Keratinocyte (primary cell): ENCODE measurements around the gene KCNC1. TPM values are rescaled to one million over a fixed set of nuclear protein-coding genes. Genes with fewer than 3 reads are reported as not detected.

Experiments
- DNase-seq: peaks from one replicate; pipeline ENCODE4 v3.0.0-alpha.2; 2011; ENCODE audit warnings: low read depth, missing footprints, low spot score
- FAIRE-seq: peaks from 2 replicates; lab custom pipeline; 2011; peaks lifted over from hg19 to GRCh38; lab: Jason Lieb, UNC
- H2AFZ ChIP-seq: 2 replicates; pipeline ENCODE4 v1.6.0; 2012; ENCODE audit warnings: low read length, control low read depth, inconsistent platforms; ENCODE audit not compliant: control insufficient read depth
- H3K27ac ChIP-seq: 2 replicates; pipeline ENCODE4 v1.5.1; 2011; ENCODE audit warnings: low read length; ENCODE audit not compliant: control insufficient read depth, insufficient read depth
- H3K27me3 ChIP-seq: 3 replicates; pipeline ENCODE4 v1.6.0; 2011; ENCODE audit warnings: low read length; ENCODE audit not compliant: control insufficient read depth, insufficient read depth; ENCODE audit errors: extremely low read depth
- H3K36me3 ChIP-seq, 2 experiments: 2 replicates in 1 of 2; 3 replicates in 1 of 2; pipeline ENCODE4 v1.5.1; 2011; ENCODE audit warnings: low read length in 2 of 2, mild to moderate bottlenecking in 1 of 2; ENCODE audit not compliant: control insufficient read depth in 2 of 2, insufficient read depth in 2 of 2; ENCODE audit errors: extremely low read depth in 1 of 2
- H3K4me1 ChIP-seq: 3 replicates; pipeline ENCODE4 v1.5.1; 2011; ENCODE audit warnings: low read length; ENCODE audit not compliant: control insufficient read depth, insufficient read depth; ENCODE audit errors: extremely low read depth
- H3K4me2 ChIP-seq: 3 replicates; pipeline ENCODE4 v1.6.0; 2011; ENCODE audit warnings: low read depth, low read length; ENCODE audit not compliant: control insufficient read depth, insufficient read depth; ENCODE audit errors: extremely low read depth
- H3K4me3 ChIP-seq, 3 experiments: fragments of 200-600 bp in 1 of 3; sonication (generic) in 1 of 3; 2 replicates in 2 of 3; 3 replicates in 1 of 3; pipeline ENCODE4 v1.5.1; 2011 to 2016; ENCODE audit warnings: low read length in 3 of 3, mild to moderate bottlenecking in 3 of 3, control low read depth in 2 of 3, inconsistent platforms in 1 of 3, low read depth in 1 of 3, mixed read lengths in 1 of 3, mixed run types in 1 of 3, moderate library complexity in 1 of 3; ENCODE audit not compliant: control insufficient read depth in 2 of 3, insufficient read depth in 2 of 3; ENCODE audit errors: extremely low read depth in 1 of 3
- H3K79me2 ChIP-seq: 2 replicates; pipeline ENCODE4 v1.6.0; 2012; ENCODE audit warnings: low read length; ENCODE audit not compliant: control insufficient read depth, insufficient read depth
- H3K9ac ChIP-seq: 3 replicates; pipeline ENCODE4 v1.6.0; 2011; ENCODE audit warnings: low read length; ENCODE audit not compliant: control insufficient read depth, insufficient read depth; ENCODE audit errors: extremely low read depth
- H3K9me1 ChIP-seq: 3 replicates; pipeline ENCODE4 v1.6.0; 2011; ENCODE audit warnings: low read length; ENCODE audit not compliant: control insufficient read depth, insufficient read depth; ENCODE audit errors: extremely low read depth
- H3K9me3 ChIP-seq: 2 replicates; pipeline ENCODE4 v1.5.1; 2012; ENCODE audit warnings: low read depth, low read length; ENCODE audit not compliant: control insufficient read depth
- H4K20me1 ChIP-seq: 3 replicates; pipeline ENCODE4 v1.6.0; 2011; ENCODE audit warnings: low read length; ENCODE audit not compliant: control insufficient read depth, insufficient read depth; ENCODE audit errors: extremely low read depth
- CTCF ChIP-seq, 3 experiments: IDR thresholded peaks in 1 of 3; conservative IDR thresholded peaks in 1 of 3; optimal IDR thresholded peaks in 1 of 3; 2 replicates in 2 of 3; 3 replicates in 1 of 3; pipeline versions ENCODE3 to v1.5.1; 2011; ENCODE audit warnings: low read length in 3 of 3, mild to moderate bottlenecking in 3 of 3, moderate library complexity in 2 of 3, control low read depth in 1 of 3, inconsistent platforms in 1 of 3; ENCODE audit not compliant: insufficient read depth in 2 of 3; ENCODE audit errors: extremely low read depth in 1 of 3
- EZH2 ChIP-seq: IDR thresholded peaks from one replicate; pipeline ENCODE4 v1.6.1; 2012; ENCODE audit warnings: inconsistent platforms, mild to moderate bottlenecking, low read length, moderate library complexity
- dilution Hi-C: fragments of 300-500 bp; cut with MboI; formaldehyde crosslinking; loops from one replicate; pipeline ENCODE4 v1.7.0; 2020; ENCODE audit warnings: low sequenced_read_pairs; ENCODE audit not compliant: extremely low pct_ligation_motif_present
- polyA plus RNA-seq, 5 experiments: library from polyadenylated mRNA; depleted of rRNA in 3 of 5; stranded (reverse) in 3 of 5; stranded (forward) in 1 of 5; unstranded in 1 of 5; fragments of >200 nt; gene quantifications; 1 replicate in 1 of 5; 2 replicates in 3 of 5; 3 replicates in 1 of 5; pipeline versions ENCODE4 v1.2.1 to v1.2.3, GENCODE V29; 2011 to 2012; ENCODE audit warnings: missing spikeins in 2 of 5, low read depth in 1 of 5, low replicate concordance in 1 of 5

KCNC1 gene
- polyA plus RNA-seq, 1 donor (not counting 4 experiments of a cell fraction or from before 2014, with no cell fraction given): not detected

GRCh38 chr11:17794981-17795380 lies 60.4 kb downstream of the KCNC1 start:
- TF ChIP-seq CTCF (optimal IDR thresholded peaks at IDR 0.05 in 1 of 3, IDR thresholded peaks at IDR 0.05 in 1 of 3, conservative IDR thresholded peaks at IDR 0.05 in 1 of 3; ENCODE audit: extremely low read depth in 1 of 3, insufficient read depth in 2 of 3, low read length in 3 of 3) (no peak), EZH2 (no peak)
- dilution Hi-C loops: no loop called here
- Histone ChIP-seq H3K9me1 (peaks cover 6% of the 10 kb centered on the region), H3K4me2 (no peak overlapping the region), H2AFZ (no peak overlapping the region), H3K9me3 (no peaks in the 10 kb centered on the region), H3K4me1 (peaks cover 24% of the 10 kb centered on the region), H3K36me3 (no peaks in the 10 kb centered on the region), H3K27me3 (no peaks in the 10 kb centered on the region), H3K9ac (no peak overlapping the region), H3K79me2 (no peaks in the 10 kb centered on the region), H3K27ac (no peak overlapping the region), H3K4me3 (no peak overlapping the region), H4K20me1 (no peaks in the 10 kb centered on the region)
- no peak for DNase-seq
- FAIRE-seq: no peak

- no peaks in the 10 kb centered on the region for H3K36me3 ChIP-seq
- FAIRE-seq (no peak), DNase-seq (no peak)
- no peaks in the 10 kb centered on the region for H4K20me1 ChIP-seq
- H3K9me3 ChIP-seq: no peaks in the 10 kb centered on the region
- no peaks in the 10 kb centered on the region for H3K27me3 ChIP-seq
- TF ChIP-seq CTCF (optimal IDR thresholded peaks at IDR 0.05 in 1 of 3, IDR thresholded peaks at IDR 0.05 in 1 of 3, conservative IDR thresholded peaks at IDR 0.05 in 1 of 3; ENCODE audit: extremely low read depth in 1 of 3, insufficient read depth in 2 of 3, low read length in 3 of 3) (no peak), EZH2 (no peak)
- H2AFZ ChIP-seq: no peak overlapping the region
- no peak overlapping the region for H3K4me3 ChIP-seq
- H3K79me2 ChIP-seq: no peaks in the 10 kb centered on the region
- dilution Hi-C loops: no loop called here
- H3K4me2 ChIP-seq: no peak overlapping the region
- H3K9me1 ChIP-seq: peaks cover 6% of the 10 kb centered on the region
- H3K9ac ChIP-seq: no peak overlapping the region
- no peak overlapping the region for H3K27ac ChIP-seq
- peaks cover 15% of the 10 kb centered on the region for H3K4me1 ChIP-seq
These were observed 61.6 kb downstream of the KCNC1 start for GRCh38 chr11:17796154-17796553.
